ENCODE data around the gene MARK1. TPM values are rescaled to one million over a fixed set of nuclear protein-coding genes. Genes with fewer than 3 reads are reported as not detected.

MARK1 gene
- total and polyA plus RNA-seq, 2 of the 13 experiments (the other 11 are each of a cell fraction or from before 2014, with no cell fraction given): not detected

- TF ChIP-seq ZNF142 (CRISPR knock-in tag; IDR thresholded peaks at IDR 0.05) (no peak), ARID5B (CRISPR knock-in tag; IDR thresholded peaks at IDR 0.05) (peak; percentile 35), ZBTB8A (CRISPR knock-in tag; IDR thresholded peaks at IDR 0.05; ENCODE audit: borderline replicate concordance, low read depth) (no peak), TGIF2 (CRISPR knock-in tag; IDR thresholded peaks at IDR 0.05) (no peak), CREB1 (IDR thresholded peaks at IDR 0.05) (no peak), CREB1 (CRISPR knock-in tag; IDR thresholded peaks at IDR 0.05) (no peak), AGO1 (IDR thresholded peaks at IDR 0.05; ENCODE audit: low read depth, low read length, poor library complexity, severe bottlenecking) (no peak), TAF1 (CRISPR knock-in tag; IDR thresholded peaks at IDR 0.05) (no peak), ZFP37 (CRISPR knock-in tag; IDR thresholded peaks at IDR 0.05; ENCODE audit: borderline replicate concordance) (no peak), TFDP2 (CRISPR knock-in tag; IDR thresholded peaks at IDR 0.05) (no peak), PAXIP1 (CRISPR knock-in tag; conservative IDR thresholded peaks at IDR 0.05) (no peak), HES4 (CRISPR knock-in tag; IDR thresholded peaks at IDR 0.05; ENCODE audit: borderline replicate concordance) (no peak), ATF2 (CRISPR knock-in tag; IDR thresholded peaks at IDR 0.05) (no peak), REPIN1 (CRISPR knock-in tag; IDR thresholded peaks at IDR 0.05; ENCODE audit: borderline replicate concordance, low read depth) (no peak)
These were observed 177.8 kb downstream of the MARK1 start (continued) for GRCh38 chr1:220705782-220706181.
